ENCODE data around the gene PGK1.
A peak's percentile ranks its signal among the peaks of the same experiment; 100 is the strongest.
"Not testable (repeated sequence)": the region's sequence is repeated elsewhere in the genome, so short reads cannot be mapped to it uniquely, and the experiment has no call there.

PGK1 gene

GRCh38 chrX:78074088-78074487 is 30.0 kb upstream of the PGK1 start:
- no peak for TF ChIP-seq ZFX (IDR thresholded peaks at IDR 0.05)
- TF ChIP-seq, protein P1, sequence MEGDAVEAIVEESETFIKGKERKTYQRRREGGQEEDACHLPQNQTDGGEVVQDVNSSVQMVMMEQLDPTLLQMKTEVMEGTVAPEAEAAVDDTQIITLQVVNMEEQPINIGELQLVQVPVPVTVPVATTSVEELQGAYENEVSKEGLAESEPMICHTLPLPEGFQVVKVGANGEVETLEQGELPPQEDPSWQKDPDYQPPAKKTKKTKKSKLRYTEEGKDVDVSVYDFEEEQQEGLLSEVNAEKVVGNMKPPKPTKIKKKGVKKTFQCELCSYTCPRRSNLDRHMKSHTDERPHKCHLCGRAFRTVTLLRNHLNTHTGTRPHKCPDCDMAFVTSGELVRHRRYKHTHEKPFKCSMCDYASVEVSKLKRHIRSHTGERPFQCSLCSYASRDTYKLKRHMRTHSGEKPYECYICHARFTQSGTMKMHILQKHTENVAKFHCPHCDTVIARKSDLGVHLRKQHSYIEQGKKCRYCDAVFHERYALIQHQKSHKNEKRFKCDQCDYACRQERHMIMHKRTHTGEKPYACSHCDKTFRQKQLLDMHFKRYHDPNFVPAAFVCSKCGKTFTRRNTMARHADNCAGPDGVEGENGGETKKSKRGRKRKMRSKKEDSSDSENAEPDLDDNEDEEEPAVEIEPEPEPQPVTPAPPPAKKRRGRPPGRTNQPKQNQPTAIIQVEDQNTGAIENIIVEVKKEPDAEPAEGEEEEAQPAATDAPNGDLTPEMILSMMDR (conservative IDR thresholded peaks at IDR 0.05) = no peak

GRCh38 chrX:78075787-78076389 is 28.2 kb upstream of the PGK1 start:
- H3K27ac ChIP-seq = no peak overlapping the region
- TF ChIP-seq, protein P1 (conservative IDR thresholded peaks at IDR 0.05) = no peak

More at GRCh38 chrX:78074088-78074487, 30.0 kb upstream of the PGK1 start:
- H3K27ac ChIP-seq = no peak overlapping the region

DNA sequence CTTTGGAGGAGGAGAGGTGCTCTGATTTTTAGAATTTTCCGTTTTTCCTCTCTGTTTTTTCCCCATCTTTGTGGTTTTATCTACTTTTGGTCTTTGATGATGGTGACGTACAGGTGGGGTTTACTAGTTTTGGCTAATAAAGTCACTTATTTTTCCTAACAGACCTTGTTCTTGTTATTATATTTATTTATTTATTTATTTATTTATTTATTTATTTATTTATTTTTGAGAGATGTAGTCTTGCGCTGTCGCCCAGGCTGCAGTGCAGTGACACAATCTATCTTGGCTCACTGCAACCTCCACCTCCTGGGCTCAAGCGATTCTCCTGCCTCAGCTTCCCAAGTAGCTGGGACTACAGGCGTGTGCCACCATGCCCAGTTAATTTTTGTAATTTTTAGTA is 22.6 kb upstream of the PGK1 start:
- not testable (repeated sequence) for H3K27ac ChIP-seq

DNA sequence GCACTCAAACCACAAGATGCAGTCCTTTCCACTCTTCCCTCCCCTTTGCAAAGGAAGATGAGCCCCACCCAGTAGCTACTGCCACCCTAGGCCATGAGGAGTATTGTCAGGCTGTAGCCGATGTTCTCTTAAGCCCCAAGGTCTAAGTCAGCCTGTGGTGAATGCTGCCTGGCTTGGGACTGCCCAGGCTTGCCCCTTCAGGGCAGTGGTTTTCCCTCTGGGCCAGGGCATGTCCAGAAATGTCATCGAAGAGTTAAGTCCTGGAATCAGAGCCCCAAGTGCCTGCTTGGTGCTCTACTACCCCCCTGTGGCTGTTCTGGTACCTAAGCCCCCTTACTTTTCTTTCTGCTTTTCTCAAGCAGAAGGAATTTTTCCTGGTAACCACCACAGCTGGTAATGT is 11.8 kb upstream of the PGK1 start:
- H3K27ac ChIP-seq = no peak overlapping the region
- TF ChIP-seq, protein P1 (conservative IDR thresholded peaks at IDR 0.05) = peak; percentile 30
- TF ChIP-seq ZFX (IDR thresholded peaks at IDR 0.05) = no peak

DNA sequence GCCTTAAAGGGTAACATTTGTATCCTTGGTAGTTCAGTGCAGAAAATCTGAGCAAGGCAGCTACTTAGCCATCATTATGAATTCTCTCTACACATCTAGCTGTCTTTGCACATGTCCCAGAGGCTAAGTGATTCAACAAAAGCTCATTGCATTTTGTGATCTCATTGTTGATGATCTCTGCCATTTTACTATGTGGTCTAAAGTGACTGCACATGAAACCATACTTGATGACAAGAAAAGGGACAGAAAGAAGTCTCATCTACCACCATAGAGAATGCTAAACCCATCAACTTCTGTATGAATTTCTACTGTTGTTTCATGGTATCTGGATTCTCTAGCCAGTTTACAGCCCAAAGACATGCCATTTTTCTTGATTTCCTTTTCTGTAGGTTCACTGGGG is 5.9 kb upstream of the PGK1 start:
- TF ChIP-seq, protein P1 (conservative IDR thresholded peaks at IDR 0.05) = no peak
- TF ChIP-seq ZFX (IDR thresholded peaks at IDR 0.05) = no peak
- no peak overlapping the region for H3K27ac ChIP-seq

DNA sequence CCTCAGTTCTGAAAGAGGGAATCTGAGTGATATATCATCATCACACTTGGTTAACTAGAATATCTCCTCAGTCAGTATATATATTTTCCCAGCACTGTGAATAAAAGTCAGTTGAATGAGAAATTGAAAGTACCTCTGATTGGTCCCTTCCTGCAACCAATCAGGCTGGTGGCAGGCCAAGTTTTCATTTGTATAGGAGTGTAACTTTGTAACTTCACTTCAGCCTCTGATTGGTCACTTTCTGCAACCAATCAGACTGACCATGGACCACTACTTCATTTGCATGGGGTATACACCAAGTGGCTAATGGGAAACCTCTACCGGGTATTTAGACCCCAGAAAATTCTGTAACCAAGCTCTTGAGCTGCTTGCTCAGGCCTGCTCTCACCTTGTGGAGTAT is 2.0 kb upstream of the PGK1 start:
- H3K27ac ChIP-seq = no peak overlapping the region
- TF ChIP-seq ZFX (IDR thresholded peaks at IDR 0.05) = no peak
- TF ChIP-seq, protein P1 (conservative IDR thresholded peaks at IDR 0.05) = no peak

DNA sequence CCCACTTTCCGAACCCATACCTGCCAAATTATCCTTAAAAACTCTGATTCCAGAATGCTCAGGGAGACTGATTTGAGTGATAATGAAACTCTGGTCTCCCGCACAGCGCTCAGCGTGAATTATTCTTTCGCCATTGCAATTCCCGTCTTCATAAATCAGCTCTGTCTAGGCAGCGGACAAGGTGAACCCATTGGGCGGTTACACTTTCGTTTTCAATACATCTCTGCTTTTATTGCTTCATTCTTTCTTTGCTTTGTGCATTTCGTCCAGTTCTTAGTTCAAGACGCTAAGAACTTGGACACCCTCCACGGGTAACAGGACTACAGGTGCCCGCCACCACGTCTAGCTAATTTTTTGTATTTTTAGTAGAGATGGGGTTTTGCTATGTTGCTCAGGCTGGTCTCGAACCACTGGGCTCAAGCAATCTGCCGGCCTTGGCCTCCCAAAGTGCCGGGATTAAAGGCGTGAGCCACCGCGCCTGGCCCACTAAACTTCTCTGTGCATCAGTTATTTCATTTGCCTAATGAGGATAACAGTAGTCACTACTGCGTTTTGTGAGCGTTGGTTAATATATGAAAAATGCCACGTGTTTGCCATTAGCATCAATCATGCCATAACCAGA is 936 bp upstream of the PGK1 start:
- TF ChIP-seq ZFX (IDR thresholded peaks at IDR 0.05) = no peak
- TF ChIP-seq, protein P1 (conservative IDR thresholded peaks at IDR 0.05) = no peak

More for the DNA sequence above, 936 bp upstream of the PGK1 start:
- H3K27ac ChIP-seq = peak overlapping the region; percentile 98

All from C4-2B (cell line).